NT2/D1 (cell line): ENCODE results near the gene RUFY3.

Source experiments
- SUZ12 ChIP-seq: IDR thresholded peaks from 2 replicates; pipeline ENCODE4 v1.6.1; 2011; ENCODE audit not compliant: insufficient read length, insufficient read depth; ENCODE audit errors: extremely low read depth
- YY1 ChIP-seq: IDR thresholded peaks from 2 replicates; pipeline ENCODE4 v1.6.1; 2011; ENCODE audit not compliant: insufficient read length, insufficient read depth
- ZNF274 ChIP-seq: IDR thresholded peaks from 2 replicates; pipeline ENCODE4 v1.6.1; 2011; ENCODE audit warnings: mild to moderate bottlenecking, low read depth, low read length

- TF ChIP-seq YY1 (no peak), ZNF274 (no peak), SUZ12 (no peak)
Measured at GRCh38 chr4:70793626-70794025, 71.9 kb downstream of the RUFY3 start.
